ENCODE results near the gene SLC22A14. TPM values are rescaled to one million over a fixed set of nuclear protein-coding genes. Genes with fewer than 3 reads are reported as not detected.

The SLC22A14 gene
- total RNA-seq, 1 donor: not detected

DNA sequence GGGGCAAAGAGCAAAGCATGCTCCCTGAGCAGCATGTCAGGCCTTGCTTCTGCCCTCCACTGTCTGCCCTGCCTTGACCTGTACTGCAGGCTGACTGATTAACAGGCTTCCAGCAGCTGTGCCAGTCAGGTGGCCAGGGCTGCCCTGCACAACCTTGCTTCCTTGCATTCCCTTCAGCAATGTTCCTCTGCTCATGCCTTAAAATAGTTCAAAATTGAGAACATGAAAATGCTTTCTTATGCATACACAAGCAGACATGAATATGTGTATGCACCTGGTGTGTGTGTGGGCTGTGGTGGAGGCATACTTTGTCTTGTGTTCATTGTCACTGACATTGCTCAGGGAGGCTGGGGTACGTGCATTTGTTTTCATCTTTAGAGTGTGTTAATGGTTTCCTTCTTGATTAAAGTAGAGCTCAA lies 17.7 kb upstream of the SLC22A14 start:
- DNase-seq (ENCODE audit: low read depth): no peak
- H3K4me3 ChIP-seq (ENCODE audit: low read depth, low read length): no peak overlapping the region
- TF ChIP-seq CTCF (IDR thresholded peaks at IDR 0.05; ENCODE audit: insufficient read depth, low read length): no peak

DNA sequence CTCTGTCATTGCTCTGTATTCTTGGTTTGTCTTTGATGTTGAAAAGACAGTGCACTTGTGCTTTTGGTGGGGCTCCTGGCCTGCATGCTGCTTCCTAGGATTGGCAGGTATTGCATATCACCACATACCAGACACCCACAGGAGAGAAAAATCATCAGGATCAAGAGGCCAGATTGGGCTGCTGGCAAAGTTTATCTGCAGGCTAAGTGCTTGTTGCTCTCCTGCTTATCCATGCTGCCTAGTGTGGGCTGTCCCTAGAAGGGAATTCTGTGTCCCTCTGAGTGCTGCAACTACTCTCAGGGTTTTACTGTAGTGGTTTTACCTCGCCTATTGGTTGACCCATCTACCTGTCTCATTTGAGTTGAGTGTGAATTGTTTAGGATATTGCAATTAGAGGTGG lies 17.3 kb upstream of the SLC22A14 start:
- H3K4me3 ChIP-seq (ENCODE audit: low read depth, low read length): no peak overlapping the region

DNA sequence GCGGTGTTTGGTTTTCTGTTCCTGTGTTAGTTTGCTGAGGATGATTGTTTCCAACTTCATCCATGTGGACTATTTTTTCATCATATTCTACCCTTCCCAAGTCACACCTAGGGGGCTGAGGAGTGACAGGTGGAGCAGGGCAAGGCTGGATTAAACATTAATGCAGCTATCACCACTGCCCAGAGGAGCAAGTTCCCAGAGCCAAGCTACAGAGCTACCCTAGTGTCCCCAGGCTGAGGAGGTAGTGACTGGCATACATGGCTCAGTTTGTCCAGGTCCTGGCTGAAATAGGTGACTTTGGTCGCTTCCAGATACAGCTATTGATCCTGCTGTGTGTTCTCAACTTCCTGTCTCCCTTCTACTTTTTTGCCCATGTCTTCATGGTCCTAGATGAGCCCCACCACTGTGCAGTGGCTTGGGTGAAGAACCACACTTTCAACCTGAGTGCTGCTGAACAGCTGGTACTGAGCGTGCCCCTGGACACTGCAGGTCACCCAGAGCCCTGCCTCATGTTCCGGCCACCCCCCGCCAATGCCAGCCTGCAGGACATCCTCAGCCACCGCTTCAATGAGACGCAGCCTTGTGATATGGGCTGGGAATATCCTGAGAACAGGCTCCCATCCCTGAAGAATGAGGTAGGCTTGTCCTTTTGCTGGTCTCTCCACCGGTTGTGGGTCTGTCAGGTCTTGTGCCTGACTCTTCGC lies 16.3 kb upstream of the SLC22A14 start, which contains the start of gene SLC22A13:
TSS of gene SLC22A13 (plus strand) at position 209 of the 704 bp plus-strand sequence. CDS start at position 258, 49 bp downstream.
- H3K4me3 ChIP-seq (ENCODE audit: low read depth, low read length): no peak within 1 kb of the TSS
- DNase-seq (ENCODE audit: low read depth): no peak
- no peak for TF ChIP-seq CTCF (IDR thresholded peaks at IDR 0.05; ENCODE audit: insufficient read depth, low read length)

More for the DNA sequence above, 17.3 kb upstream of the SLC22A14 start:
- no peak for TF ChIP-seq CTCF (IDR thresholded peaks at IDR 0.05; ENCODE audit: insufficient read depth, low read length)
- DNase-seq (ENCODE audit: low read depth): no peak

DNA sequence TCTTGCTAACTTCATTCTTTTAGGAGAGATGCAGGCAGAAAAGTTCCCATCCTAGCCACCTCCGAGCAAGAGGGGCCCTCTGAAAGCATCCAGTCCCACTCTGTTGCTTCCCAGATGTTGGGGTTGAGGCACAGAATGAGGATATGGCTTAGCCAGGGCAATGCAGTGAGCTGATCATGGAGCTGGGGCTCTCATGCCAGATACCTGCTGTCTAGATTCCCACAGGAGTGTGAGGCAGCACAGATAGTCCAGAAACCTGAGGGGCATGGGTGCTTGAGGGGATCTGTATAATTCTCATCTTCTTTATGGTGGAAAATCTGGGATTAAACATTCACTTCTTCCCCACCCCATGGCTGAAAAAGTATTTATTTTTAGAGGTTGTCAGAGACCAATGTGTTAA lies 15.3 kb upstream of the SLC22A14 start:
- no peak for DNase-seq (ENCODE audit: low read depth)
- no peak for TF ChIP-seq CTCF (IDR thresholded peaks at IDR 0.05; ENCODE audit: insufficient read depth, low read length)
- no peak overlapping the region for H3K4me3 ChIP-seq (ENCODE audit: low read depth, low read length)

DNA sequence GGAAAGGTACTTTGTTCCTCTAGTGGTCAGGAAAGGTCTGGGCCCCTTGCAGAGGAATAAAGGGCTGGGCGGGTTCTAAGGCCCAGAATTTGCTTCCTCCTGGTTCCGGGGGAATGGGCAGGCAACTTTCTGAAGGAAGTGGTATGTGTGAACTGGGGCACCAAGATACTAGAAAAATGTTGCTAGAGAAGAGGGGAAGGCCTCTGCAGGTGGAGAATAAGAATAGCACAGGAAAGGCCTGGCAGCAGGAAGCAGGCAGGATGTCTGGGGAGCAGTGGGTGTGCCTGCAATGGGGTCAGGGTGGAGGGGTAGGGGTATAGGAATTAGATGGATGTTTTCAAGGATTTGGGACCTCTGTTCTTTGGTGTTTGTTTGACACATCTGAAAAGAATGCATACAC lies 14.4 kb upstream of the SLC22A14 start:
- no peak for DNase-seq (ENCODE audit: low read depth)
- no peak overlapping the region for H3K4me3 ChIP-seq (ENCODE audit: low read depth, low read length)
- no peak for TF ChIP-seq CTCF (IDR thresholded peaks at IDR 0.05; ENCODE audit: insufficient read depth, low read length)

GRCh38 chr3:38268087-38268486 lies 14.0 kb upstream of the SLC22A14 start:
- H3K4me3 ChIP-seq (ENCODE audit: low read depth, low read length): no peak overlapping the region
- TF ChIP-seq CTCF (IDR thresholded peaks at IDR 0.05; ENCODE audit: insufficient read depth, low read length): no peak
- DNase-seq (ENCODE audit: low read depth): no peak

- H3K4me3 ChIP-seq (ENCODE audit: low read depth, low read length): no peak overlapping the region
- no peak for TF ChIP-seq CTCF (IDR thresholded peaks at IDR 0.05; ENCODE audit: insufficient read depth, low read length)
- no peak for DNase-seq (ENCODE audit: low read depth)
These were observed 13.6 kb upstream of the SLC22A14 start for GRCh38 chr3:38268522-38268921.

All from fibroblast of the aortic adventitia (primary cell).